IPS-20b (cell line): ENCODE results near the gene RANBP3.
"Not testable (repeated sequence)": the region's sequence is repeated elsewhere in the genome, so short reads cannot be mapped to it uniquely, and the experiment has no call there.

Experiments
- H3K27ac ChIP-seq: one replicate; pipeline ENCODE4 v1.5.1; 2013; ENCODE audit warnings: low read length
- H3K27me3 ChIP-seq: 2 replicates; pipeline ENCODE4 v1.6.1; 2013; ENCODE audit warnings: mild to moderate bottlenecking, low read length, inconsistent platforms; ENCODE audit not compliant: insufficient read depth
- H3K36me3 ChIP-seq: 2 replicates; pipeline ENCODE4 v1.6.1; 2013; ENCODE audit warnings: low read depth, mild to moderate bottlenecking, inconsistent platforms, low read length, moderate library complexity; ENCODE audit not compliant: insufficient read depth
- H3K4me1 ChIP-seq: 2 replicates; pipeline ENCODE4 v1.6.1; 2013; ENCODE audit warnings: mild to moderate bottlenecking, control low read depth, inconsistent platforms, low read length, moderate library complexity; ENCODE audit not compliant: insufficient read depth
- H3K4me3 ChIP-seq: 2 replicates; pipeline ENCODE4 v1.5.1; 2013; ENCODE audit warnings: mild to moderate bottlenecking, low read length, inconsistent platforms
- H3K9ac ChIP-seq: 2 replicates; pipeline ENCODE4 v1.6.1; 2013; ENCODE audit warnings: low read depth, mild to moderate bottlenecking, inconsistent platforms, low read length, moderate library complexity
- H3K9me3 ChIP-seq: 2 replicates; pipeline ENCODE4 v1.6.1; 2013; ENCODE audit warnings: mild to moderate bottlenecking, low read depth, low read length, inconsistent platforms; ENCODE audit not compliant: insufficient read depth

Gene RANBP3

DNA sequence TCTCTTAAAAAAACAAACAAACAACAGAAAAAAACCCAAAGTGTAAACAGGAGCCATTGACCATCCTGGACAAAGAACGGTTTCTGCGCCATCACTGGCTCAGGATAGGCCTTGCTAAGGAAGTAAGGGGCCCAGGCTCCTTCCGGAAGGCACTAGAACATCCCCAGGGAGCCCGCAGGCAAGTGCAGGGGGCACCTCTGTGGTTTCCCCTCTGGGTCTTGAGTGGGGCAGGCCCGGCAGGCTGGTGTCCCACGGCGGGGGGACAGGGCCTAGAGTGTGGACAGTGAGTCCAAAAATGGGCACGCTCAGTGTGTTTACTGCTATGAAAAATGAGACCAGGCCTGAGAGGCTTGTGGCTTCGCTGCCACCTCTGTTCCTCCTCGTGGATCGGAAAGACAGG is 14.8 kb upstream of the RANBP3 start:
- no peaks in the 10 kb centered on the region for H3K27me3 ChIP-seq
- no peak overlapping the region for H3K9ac ChIP-seq
- H3K4me1 ChIP-seq: no peaks in the 10 kb centered on the region
- H3K36me3 ChIP-seq: no peaks in the 10 kb centered on the region
- no peak overlapping the region for H3K4me3 ChIP-seq
- no peaks in the 10 kb centered on the region for H3K9me3 ChIP-seq
- no peak overlapping the region for H3K27ac ChIP-seq

DNA sequence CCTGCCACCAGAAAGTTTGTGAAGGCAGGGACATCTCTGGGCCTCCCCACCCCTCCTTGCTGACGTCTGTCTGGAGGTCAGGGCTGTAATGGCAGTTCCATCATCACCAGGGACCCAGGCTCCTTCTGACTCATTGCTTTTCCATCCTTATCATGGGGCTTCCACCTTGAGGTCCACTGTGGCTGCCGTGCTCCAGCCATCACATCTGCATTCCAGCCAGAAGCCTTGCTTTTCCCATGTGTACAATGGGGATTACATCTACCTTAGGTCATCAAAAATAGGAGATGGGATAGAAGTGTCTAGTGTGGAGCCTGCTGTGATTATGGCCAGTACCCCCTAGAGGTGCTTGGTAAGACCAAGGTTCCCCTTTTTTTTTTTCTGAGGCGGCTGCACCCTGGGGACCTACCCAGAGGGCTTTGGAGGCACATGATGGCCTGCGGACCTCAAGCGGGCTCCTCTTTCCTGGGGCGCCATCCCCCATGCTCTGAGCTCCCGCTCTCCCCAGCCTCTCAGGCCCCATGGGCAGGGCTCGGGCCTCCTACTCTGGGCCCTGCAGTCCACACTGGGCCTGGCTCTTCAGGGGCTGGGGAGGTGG is 13.4 kb upstream of the RANBP3 start:
- H3K9me3 ChIP-seq: no peaks in the 10 kb centered on the region
- H3K9ac ChIP-seq: no peak overlapping the region
- no peak overlapping the region for H3K27ac ChIP-seq
- no peaks in the 10 kb centered on the region for H3K4me1 ChIP-seq
- no peak overlapping the region for H3K4me3 ChIP-seq
- H3K36me3 ChIP-seq: no peaks in the 10 kb centered on the region
- no peaks in the 10 kb centered on the region for H3K27me3 ChIP-seq

DNA sequence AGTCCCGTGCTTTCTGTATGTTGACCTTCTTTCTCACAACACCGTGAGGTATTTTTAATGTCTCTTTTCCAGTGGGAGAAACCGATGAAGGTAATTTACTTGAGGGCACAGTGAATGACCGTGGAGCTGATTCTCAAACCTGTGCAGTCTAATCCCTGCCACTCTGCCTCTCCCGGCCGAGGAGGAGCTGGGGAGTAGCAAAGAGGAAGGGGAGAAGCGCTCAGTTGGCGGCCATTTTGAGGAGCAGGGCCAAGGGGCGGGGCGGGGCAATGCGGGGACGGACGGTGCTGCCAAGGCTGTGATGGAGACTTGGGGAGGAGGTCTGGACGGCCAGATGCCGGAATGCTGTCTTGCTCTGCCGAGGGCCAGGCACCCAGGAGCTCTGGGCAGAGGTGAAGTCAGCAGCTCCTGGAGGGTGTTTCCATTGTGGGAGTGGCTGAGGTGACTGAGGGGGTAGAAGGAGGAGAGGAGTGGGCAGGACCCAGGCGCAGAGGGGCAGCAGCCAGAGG is 12.4 kb upstream of the RANBP3 start:
- Histone ChIP-seq H3K4me3 (peak overlapping the region; percentile 45; the same call in 1 of the 2 replicates), H3K4me1 (no peaks in the 10 kb centered on the region)

DNA sequence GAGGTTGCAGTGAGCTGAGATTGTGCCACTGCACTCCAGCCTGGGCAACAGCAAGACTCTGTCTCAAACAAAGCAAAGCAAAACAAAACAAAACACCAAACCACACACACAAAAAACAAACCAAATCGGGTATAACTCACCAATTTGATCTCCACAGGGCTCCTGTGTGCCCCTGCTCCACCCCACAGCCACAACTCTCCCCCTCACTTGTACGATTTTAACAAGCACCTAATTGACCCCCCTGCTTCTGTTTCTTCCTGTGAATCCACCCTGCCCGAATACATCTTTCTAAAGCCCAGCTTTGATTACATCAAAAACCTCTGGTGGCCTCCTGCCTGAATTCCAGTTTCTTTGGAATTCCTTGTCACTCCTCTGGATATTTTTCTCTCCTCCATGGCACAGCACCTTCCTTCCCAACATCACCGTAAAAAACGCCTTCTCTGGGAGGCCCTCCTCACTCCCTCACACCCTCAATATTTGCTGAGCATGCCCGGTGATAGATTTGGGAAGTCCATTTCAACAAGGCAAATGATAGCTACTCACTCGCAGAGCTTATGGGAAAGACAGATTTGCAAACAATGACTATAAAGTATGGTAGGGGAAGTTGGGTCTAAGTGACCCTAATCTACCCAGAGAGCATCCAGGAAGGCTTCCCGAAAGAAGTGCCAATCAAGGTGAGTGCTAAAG is 11.6 kb upstream of the RANBP3 start:
- no peak overlapping the region for H3K27ac ChIP-seq
- H3K9ac ChIP-seq: no peak overlapping the region
- no peaks in the 10 kb centered on the region for H3K27me3 ChIP-seq
- no peaks in the 10 kb centered on the region for H3K4me1 ChIP-seq
- H3K4me3 ChIP-seq: no peak overlapping the region
- no peaks in the 10 kb centered on the region for H3K9me3 ChIP-seq
- H3K36me3 ChIP-seq: no peaks in the 10 kb centered on the region

More for the DNA sequence above, 12.4 kb upstream of the RANBP3 start:
- Histone ChIP-seq H3K27ac (no peak overlapping the region), H3K9ac (no peak overlapping the region), H3K9me3 (no peaks in the 10 kb centered on the region), H3K36me3 (no peaks in the 10 kb centered on the region), H3K27me3 (no peaks in the 10 kb centered on the region)

DNA sequence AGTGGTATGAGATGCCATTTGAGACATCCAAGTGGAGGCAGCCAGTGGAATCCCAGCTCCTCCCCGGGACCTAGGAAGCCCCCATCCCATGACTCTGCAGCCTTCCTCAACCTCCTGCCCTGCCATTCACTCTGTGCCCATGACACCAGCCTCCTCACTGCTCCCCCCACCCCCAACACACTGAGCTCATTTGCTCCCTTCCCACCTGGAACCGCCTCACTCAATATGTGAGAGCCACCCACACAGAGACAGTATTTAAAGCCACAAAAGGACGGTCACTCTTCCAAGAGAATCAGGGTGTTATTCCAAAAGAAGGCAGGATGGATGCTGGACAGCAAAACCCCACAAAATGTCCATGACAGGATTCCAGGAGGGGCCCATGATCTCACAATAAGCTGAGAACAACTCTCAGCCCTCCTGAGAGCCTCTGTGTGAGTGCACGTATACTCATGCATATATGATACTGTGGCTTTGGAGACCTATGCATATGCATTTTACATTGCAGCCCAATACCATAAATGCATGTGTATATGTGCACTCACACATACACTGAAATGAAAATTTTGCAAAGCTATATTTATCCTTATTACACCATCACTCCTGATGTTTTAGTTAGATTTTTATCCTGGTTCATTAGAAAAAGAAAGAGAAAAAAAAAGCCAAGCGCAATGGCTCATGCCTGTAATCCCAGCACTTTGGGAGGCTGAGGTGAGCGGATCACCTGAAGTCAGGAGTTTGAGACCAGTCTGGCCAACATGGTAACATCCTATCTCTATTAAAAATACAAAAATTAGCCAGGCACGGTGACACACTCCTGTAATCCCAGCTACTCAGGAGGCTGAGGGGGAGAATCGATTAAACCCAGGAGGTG is 10.8 kb upstream of the RANBP3 start:
- no peaks in the 10 kb centered on the region for H3K4me1 ChIP-seq
- H3K9ac ChIP-seq: no peak overlapping the region
- no peak overlapping the region for H3K4me3 ChIP-seq
- H3K9me3 ChIP-seq: no peaks in the 10 kb centered on the region
- no peaks in the 10 kb centered on the region for H3K36me3 ChIP-seq
- no peaks in the 10 kb centered on the region for H3K27me3 ChIP-seq
- H3K27ac ChIP-seq: no peak overlapping the region

DNA sequence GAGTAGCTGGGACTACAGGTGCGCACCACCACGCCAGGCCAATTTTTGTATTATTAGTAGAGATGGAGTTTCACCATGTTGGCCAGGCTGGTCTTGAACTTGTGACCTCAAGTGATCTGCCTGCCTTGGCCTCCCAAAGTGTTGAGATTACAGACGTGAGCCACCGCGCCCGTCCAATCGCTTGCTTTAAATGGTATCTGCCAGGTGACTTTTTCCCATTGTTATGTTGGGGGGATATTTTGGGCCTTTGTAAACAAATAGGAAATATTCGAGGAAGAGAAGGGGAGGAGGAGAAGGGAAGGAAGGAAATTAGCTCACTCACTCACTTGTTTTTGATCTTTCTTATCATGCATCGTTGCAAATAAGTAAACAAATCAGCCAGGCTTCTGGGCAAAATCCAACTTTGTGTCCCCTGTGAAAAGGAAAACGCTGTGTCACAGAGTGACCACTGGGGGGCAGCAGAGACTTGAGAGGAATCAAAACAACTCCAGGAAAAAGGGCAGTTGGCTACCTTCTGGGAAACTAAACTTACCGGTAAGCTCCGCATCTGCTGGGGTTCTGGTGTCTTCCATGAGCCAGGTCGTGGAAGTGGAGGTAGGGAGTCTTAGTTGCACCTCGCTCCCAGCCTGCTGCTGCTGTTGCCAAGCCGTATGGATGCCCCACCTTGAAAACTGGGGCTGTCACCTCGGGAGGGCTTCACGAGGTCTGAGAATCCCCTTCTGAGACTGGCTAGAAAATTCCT is 9.3 kb upstream of the RANBP3 start:
- no peak overlapping the region for H3K9ac ChIP-seq
- no peak overlapping the region for H3K27ac ChIP-seq
- no peaks in the 10 kb centered on the region for H3K9me3 ChIP-seq
- H3K36me3 ChIP-seq: no peaks in the 10 kb centered on the region
- no peaks in the 10 kb centered on the region for H3K27me3 ChIP-seq
- H3K4me3 ChIP-seq: no peak overlapping the region
- H3K4me1 ChIP-seq: no peaks in the 10 kb centered on the region

DNA sequence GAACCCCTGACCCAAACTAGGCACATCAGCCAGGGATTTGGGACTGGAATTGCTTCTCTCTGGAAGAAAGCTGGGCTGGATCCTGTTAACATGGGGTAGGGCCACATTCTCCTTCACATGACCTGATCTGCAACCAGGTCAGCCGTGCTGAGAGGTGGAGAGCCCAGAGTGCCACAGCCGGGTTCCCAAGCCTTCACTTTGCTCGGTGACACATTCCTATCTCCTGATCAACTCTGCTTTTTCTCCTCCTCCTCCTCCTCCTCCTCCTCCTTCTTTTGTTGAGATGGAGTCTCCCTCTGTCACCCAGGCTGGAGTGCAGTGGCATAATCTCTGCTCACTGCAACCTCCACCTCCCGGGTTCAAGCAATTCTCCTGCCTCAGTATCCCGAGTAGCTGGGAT is 7.9 kb upstream of the RANBP3 start:
- not testable (repeated sequence) for H3K27ac ChIP-seq, H3K9me3 ChIP-seq

DNA sequence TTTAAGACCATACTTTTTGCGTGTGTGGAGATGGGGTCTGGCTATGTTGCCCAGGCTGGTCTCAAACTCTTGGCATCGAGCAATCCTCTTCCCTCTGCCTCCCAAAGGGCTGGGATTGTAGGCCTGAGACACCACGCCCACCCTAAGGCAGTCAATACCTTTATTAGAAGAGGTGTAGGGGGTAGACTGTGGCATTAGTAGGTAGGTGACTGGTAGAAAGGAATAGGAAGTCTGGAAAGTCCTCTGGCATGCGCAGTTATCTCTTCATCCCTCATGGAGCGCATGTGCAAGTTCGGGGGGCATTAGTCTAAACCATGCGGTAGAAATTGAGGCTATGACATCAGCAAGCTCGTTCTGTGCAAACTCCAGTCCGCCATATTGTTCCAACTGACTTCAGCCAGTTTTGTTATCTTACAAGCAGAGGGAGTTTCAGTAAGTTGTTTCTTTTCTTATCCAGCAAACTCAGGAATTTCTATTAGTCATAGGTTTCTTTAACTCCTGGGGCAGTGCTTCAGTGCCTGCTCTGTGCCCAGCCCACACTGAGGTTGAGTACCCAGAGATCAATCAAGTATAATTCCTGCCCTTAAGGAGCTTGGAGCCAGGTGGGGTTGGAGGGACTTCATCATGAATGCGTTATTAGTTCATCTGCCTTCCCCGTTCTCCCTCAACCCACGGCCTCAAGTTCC is 7.3 kb upstream of the RANBP3 start:
- Histone ChIP-seq H3K27me3 (no peaks in the 10 kb centered on the region), H3K36me3 (no peaks in the 10 kb centered on the region), H3K4me1 (no peaks in the 10 kb centered on the region), H3K4me3 (no peak overlapping the region), H3K27ac (no peak overlapping the region), H3K9me3 (no peaks in the 10 kb centered on the region), H3K9ac (no peak overlapping the region)

More for the DNA sequence above, 7.9 kb upstream of the RANBP3 start:
- not testable (repeated sequence) for H3K27me3 ChIP-seq, H3K9ac ChIP-seq, H3K4me1 ChIP-seq, H3K36me3 ChIP-seq, H3K4me3 ChIP-seq

DNA sequence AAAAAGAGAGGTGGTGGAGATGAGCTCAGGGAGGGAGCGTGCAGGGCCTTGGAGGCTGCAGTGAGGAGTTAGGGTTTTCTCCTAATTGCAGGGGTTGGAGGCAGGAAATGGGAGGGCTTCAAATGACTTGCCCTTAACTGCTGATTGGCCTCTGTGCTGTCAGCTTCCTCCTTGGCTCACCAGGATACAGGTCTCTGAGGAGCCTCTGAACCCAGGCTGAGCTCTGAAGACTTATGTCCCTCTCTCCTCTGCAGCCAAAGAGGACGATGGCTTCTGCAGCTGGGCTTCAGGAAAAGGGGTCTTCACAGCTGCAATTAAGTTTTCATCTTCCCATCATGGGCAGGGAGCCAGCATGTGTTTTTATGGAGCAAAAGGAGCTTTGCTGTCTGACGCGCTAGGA is 6.7 kb upstream of the RANBP3 start:
- H3K4me3 ChIP-seq: no peak overlapping the region
- H3K27me3 ChIP-seq: no peaks in the 10 kb centered on the region
- H3K27ac ChIP-seq: no peak overlapping the region
- no peak overlapping the region for H3K9ac ChIP-seq
- H3K36me3 ChIP-seq: no peaks in the 10 kb centered on the region
- H3K9me3 ChIP-seq: no peaks in the 10 kb centered on the region
- H3K4me1 ChIP-seq: no peaks in the 10 kb centered on the region

DNA sequence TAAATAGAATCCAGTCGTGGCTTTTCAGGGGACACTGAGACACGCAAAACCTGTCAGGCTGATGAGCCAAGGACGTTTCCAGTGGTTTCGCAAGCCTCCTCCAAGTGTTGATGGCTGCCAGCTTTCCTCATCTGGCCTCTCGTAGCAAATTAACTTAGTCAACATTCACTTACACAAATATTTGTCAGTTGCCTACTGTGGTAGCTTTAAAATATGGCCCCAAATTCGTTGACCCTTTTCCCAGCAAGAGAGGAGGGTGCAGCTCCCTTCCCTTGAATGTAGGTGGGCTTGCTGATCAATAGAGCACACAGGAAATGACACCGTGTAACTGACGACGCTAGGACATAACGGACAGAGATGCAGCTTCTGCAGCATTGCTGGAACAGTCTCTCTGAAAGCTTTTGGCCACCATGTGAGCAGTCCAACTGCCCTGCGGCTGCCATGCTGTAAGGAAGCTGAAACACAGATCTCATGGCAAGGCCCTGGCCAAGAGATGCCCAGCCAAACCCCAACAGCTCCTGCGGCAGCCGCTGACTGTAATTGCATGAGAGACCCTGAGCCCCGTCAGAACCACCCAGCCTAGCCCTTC is 5.5 kb upstream of the RANBP3 start:
- H3K4me1 ChIP-seq: no peaks in the 10 kb centered on the region
- H3K36me3 ChIP-seq: no peaks in the 10 kb centered on the region
- H3K27me3 ChIP-seq: no peaks in the 10 kb centered on the region
- H3K9me3 ChIP-seq: no peaks in the 10 kb centered on the region
- no peak overlapping the region for H3K27ac ChIP-seq
- no peak overlapping the region for H3K9ac ChIP-seq
- H3K4me3 ChIP-seq: no peak overlapping the region
